OCI-LY7 (cell line): ENCODE results near the gene TAS1R1. TPM values are rescaled to one million over a fixed set of nuclear protein-coding genes. Genes with fewer than 3 reads are reported as not detected.
A peak's percentile ranks its signal among the peaks of the same experiment; 100 is the strongest.

Source experiments
- BruUV-seq: library from RNA; stranded (reverse); fragments of 400-500 nt; replicated peaks from 2 replicates; lab custom pipeline; 2021; lab: Mats Ljungman, UMichigan
- CTCF ChIA-PET: fragments of 300-600 bp; sonication (Branson Sonifier 250); formaldehyde crosslinking; loops from one replicate; lab custom pipeline; 2022; ENCODE audit warnings: antibody characterized with exemption; ENCODE audit not compliant: unreplicated experiment; lab: Charles Lee
- POLR2A ChIA-PET: fragments of 300-600 bp; sonication (Branson Sonifier 250); formaldehyde crosslinking; loops from one replicate; lab custom pipeline; 2022; ENCODE audit warnings: antibody characterized with exemption; lab: Charles Lee
- DNase-seq: peaks from one replicate; pipeline ENCODE4 v3.0.0-alpha.2; 2015; ENCODE audit warnings: low spot score
- H2AFZ ChIP-seq: fragments of 200-600 bp; sonication (generic), shearing (Covaris generic); 2 replicates; pipeline ENCODE4 v1.6.1; 2014; ENCODE audit warnings: mild to moderate bottlenecking, antibody characterized with exemption, low read length, moderate library complexity
- H3K27ac ChIP-seq: fragments of 200-600 bp; sonication (generic); 2 replicates; pipeline ENCODE4 v1.5.1; 2014; ENCODE audit warnings: mixed run types, low read depth, mild to moderate bottlenecking, moderate library complexity, low read length, inconsistent platforms; ENCODE audit not compliant: poor library complexity, severe bottlenecking
- H3K36me3 ChIP-seq: fragments of 200-600 bp; sonication (generic); 2 replicates; pipeline ENCODE4 v1.6.1; 2014; ENCODE audit warnings: mild to moderate bottlenecking, antibody characterized with exemption, low read length, moderate library complexity, mixed read lengths; ENCODE audit not compliant: insufficient read depth
- H3K4me1 ChIP-seq: fragments of 200-600 bp; sonication (generic); 2 replicates; pipeline ENCODE4 v1.5.1; 2014; ENCODE audit warnings: mild to moderate bottlenecking, low read length; ENCODE audit not compliant: insufficient read depth, poor library complexity, severe bottlenecking
- H3K4me2 ChIP-seq: fragments of 200-600 bp; sonication (generic); 2 replicates; pipeline ENCODE4 v1.6.1; 2014; ENCODE audit warnings: mild to moderate bottlenecking, low read length
- H3K4me3 ChIP-seq: fragments of 200-600 bp; sonication (generic); 2 replicates; pipeline ENCODE4 v1.5.1; 2014; ENCODE audit warnings: mild to moderate bottlenecking, low read depth, low read length; ENCODE audit not compliant: poor library complexity, severe bottlenecking
- H3K79me2 ChIP-seq: fragments of 200-600 bp; sonication (generic); 2 replicates; pipeline ENCODE4 v1.6.1; 2016; ENCODE audit warnings: low read depth, mild to moderate bottlenecking, low read length, moderate library complexity, mixed read lengths; ENCODE audit not compliant: insufficient read depth
- H3K9me2 ChIP-seq: fragments of 200-600 bp; sonication (generic); 2 replicates; pipeline ENCODE4 v1.6.1; 2016; ENCODE audit warnings: mild to moderate bottlenecking, low read length, mixed read lengths; ENCODE audit not compliant: insufficient read depth
- H3K9me3 ChIP-seq: fragments of 200-600 bp; sonication (generic); 2 replicates; pipeline ENCODE4 v1.6.1; 2014; ENCODE audit warnings: mild to moderate bottlenecking, mixed run types, low read length, mixed read lengths
- H4K20me1 ChIP-seq: fragments of 200-600 bp; sonication (generic); 2 replicates; pipeline ENCODE4 v1.6.1; 2014; ENCODE audit warnings: mild to moderate bottlenecking, antibody characterized with exemption, low read length, moderate library complexity, mixed read lengths; ENCODE audit not compliant: insufficient read depth
- CTCF ChIP-seq: fragments of 200-600 bp; sonication (generic); conservative IDR thresholded peaks from 2 replicates; pipeline ENCODE4 v1.5.1; 2014; ENCODE audit warnings: mild to moderate bottlenecking, antibody characterized with exemption, low read length, moderate library complexity, mixed read lengths
- EZH2phosphoT487 ChIP-seq: fragments of 200-600 bp; sonication (generic); IDR thresholded peaks from 2 replicates; pipeline ENCODE4 v1.6.1; 2018; ENCODE audit warnings: low read depth, borderline replicate concordance, mild to moderate bottlenecking, mixed run types, antibody characterized with exemption, low read length, moderate library complexity, mixed read lengths
- intact Hi-C: fragments of 100-400 bp; cut with micrococcal nuclease; formaldehyde crosslinking; loops from one replicate; pipeline ENCODE4 v1.10.0; 2022; ENCODE audit not compliant: unreplicated experiment
- total RNA-seq, 2 experiments: library from RNA; depleted of rRNA in 1 of 2; stranded (reverse); fragments of >200 nt in 1 of 2; shearing (Covaris generic) in 1 of 2; gene quantifications; 2 replicates each; pipeline ENCODE4 v1.2.3, GENCODE V29; 2014 to 2022

TAS1R1 gene
- total RNA-seq, 2 experiments from 2014 or later, result 0.11 TPM; not detected in 1

GRCh38 chr1:6582370-6582769 lies 27.3 kb downstream of the TAS1R1 start:
- intact Hi-C loops, result no loop called here
- POLR2A ChIA-PET, result interaction anchor here (0.6 to 1.1 kb wide), 2 partner anchors 29 to 123 kb away, joined by 3 to 4 read pairs; no protein-coding TSS in a partner anchor

GRCh38 chr1:6584126-6585080 lies 29.3 kb downstream of the TAS1R1 start:
- no peaks in the 10 kb centered on the region for H3K9me3 ChIP-seq
- CTCF ChIA-PET, result no interaction called here

More at GRCh38 chr1:6582370-6582769, 27.3 kb downstream of the TAS1R1 start:
- Histone ChIP-seq H3K79me2 (peaks cover 19% of the 10 kb centered on the region), H3K4me1 (peaks cover 35% of the 10 kb centered on the region), H4K20me1 (no peaks in the 10 kb centered on the region), H3K27ac (peak overlapping the region; percentile 47), H3K4me3 (peak overlapping the region; percentile 86), H3K9me3 (no peaks in the 10 kb centered on the region), H3K4me2 (peak overlapping the region; percentile 98), H2AFZ (no peak overlapping the region), H3K36me3 (peaks cover 7% of the 10 kb centered on the region; the same call in 1 of the 2 replicates), H3K9me2 (no peaks in the 10 kb centered on the region)
- no peak for TF ChIP-seq CTCF
- no peak for TF ChIP-seq EZH2phosphoT487
- TSS peak; percentile 45 for BruUV-seq
- DNase-seq, result no peak
- CTCF ChIA-PET, result no interaction called here

More at GRCh38 chr1:6584126-6585080, 29.3 kb downstream of the TAS1R1 start:
- Histone ChIP-seq H3K36me3 (peaks cover 27% of the 10 kb centered on the region), H3K4me3 (no peak overlapping the region), H3K4me2 (peak overlapping the region; percentile 9; the same call in 1 of the 2 replicates), H2AFZ (no peak overlapping the region), H3K4me1 (peaks cover 36% of the 10 kb centered on the region), H3K79me2 (peaks cover 19% of the 10 kb centered on the region), H3K9me2 (no peaks in the 10 kb centered on the region), H4K20me1 (no peaks in the 10 kb centered on the region), H3K27ac (no peak overlapping the region)
- DNase-seq, result no peak
- no peak for TF ChIP-seq CTCF
- TF ChIP-seq EZH2phosphoT487, result no peak
- intact Hi-C loops, result no loop called here
- POLR2A ChIA-PET, result interaction anchor here (0.7 kb wide), 1 partner anchor 42 kb away, joined by 4 read pairs; no protein-coding TSS in a partner anchor
- BruUV-seq, result no TSS peak
